Stimulated activated CD8-positive, alpha-beta memory T cell treated with anti-CD3 and anti-CD28 coated beads, Interleukin-7, amount 100 ng/mL, for 48 hours (primary cell): ENCODE data around the gene SIN3B.

Experiments used
- DNase-seq, 2 donors: peaks; one replicate each; pipeline ENCODE4 v3.0.0-alpha.2; 2020; ENCODE audit warnings: low read depth in 1 of 2; ENCODE audit errors: extremely low read depth in 1 of 2

Gene SIN3B

GRCh38 chr19:16889366-16889882, 60.2 kb downstream of the SIN3B start:
- DNase-seq = no peak

GRCh38 chr19:16889883-16890460, 60.8 kb downstream of the SIN3B start:
- no peak for DNase-seq

- DNase-seq = no peak
Observed at GRCh38 chr19:16890461-16891184, 61.4 kb downstream of the SIN3B start.

GRCh38 chr19:16891696-16892382, 62.6 kb downstream of the SIN3B start:
- DNase-seq = no peak

GRCh38 chr19:16892436-16892835, 63.2 kb downstream of the SIN3B start:
- no peak for DNase-seq

- no peak for DNase-seq
Observed at GRCh38 chr19:16892868-16893685, 63.9 kb downstream of the SIN3B start.

- no peak for DNase-seq
Observed at GRCh38 chr19:16893686-16893989, 64.4 kb downstream of the SIN3B start.

- no peak for DNase-seq
Observed at GRCh38 chr19:16894080-16894479, 64.9 kb downstream of the SIN3B start.

- DNase-seq = no peak
Observed at GRCh38 chr19:16895467-16896145, 66.4 kb downstream of the SIN3B start.

GRCh38 chr19:16896146-16897028, 67.2 kb downstream of the SIN3B start:
- DNase-seq = no peak

GRCh38 chr19:16897029-16897855, 68.0 kb downstream of the SIN3B start:
- peak; percentile 34 to 58 for DNase-seq

- DNase-seq = no peak
Observed at GRCh38 chr19:16897856-16898161, 68.6 kb downstream of the SIN3B start.

GRCh38 chr19:16898361-16899015, 69.3 kb downstream of the SIN3B start:
- no peak for DNase-seq

GRCh38 chr19:16899566-16900075, 70.4 kb downstream of the SIN3B start:
- peak in 1 of 2 donors; percentile 20 for DNase-seq

GRCh38 chr19:16901491-16902175, 72.4 kb downstream of the SIN3B start:
- no peak for DNase-seq

- DNase-seq = no peak
Observed at GRCh38 chr19:16902545-16902944, 73.3 kb downstream of the SIN3B start.

- no peak for DNase-seq
Observed at GRCh38 chr19:16903347-16903746, 74.1 kb downstream of the SIN3B start.

GRCh38 chr19:16904599-16904998, 75.4 kb downstream of the SIN3B start:
- DNase-seq = no peak
